ENCODE data around the gene TLR5. TPM values are rescaled to one million over a fixed set of nuclear protein-coding genes. Genes with fewer than 3 reads are reported as not detected.

Gene TLR5
- total RNA-seq, 1 experiment from 2014 or later, result 2.5 TPM

GRCh38 chr1:223095870-223096269, 47.2 kb downstream of the TLR5 start:
- no peaks in the 10 kb centered on the region for H3K4me1 ChIP-seq (replicated peaks; ENCODE audit: insufficient read depth)
- ChIA-PET CTCF (no interaction called here), POLR2A (ENCODE audit: unreplicated experiment) (no interaction called here)
- TF ChIP-seq CTCF (conservative IDR thresholded peaks at IDR 0.05) (no peak), EZH2 (IDR thresholded peaks at IDR 0.05; ENCODE audit: low read depth) (no peak)
- 0 out of 2 replicates have a peak, but pooled peaks cover 7% of the 10 kb centered on the region for H3K27me3 ChIP-seq (ENCODE audit: insufficient read depth, low read depth)
- H4K20me1 ChIP-seq (ENCODE audit: insufficient read depth), result no peaks in the 10 kb centered on the region
- no TSS peak for BruUV-seq (replicated peaks)
- H2AFZ ChIP-seq, result no peak overlapping the region
- no peak overlapping the region for H3K27ac ChIP-seq
- intact Hi-C loops (cut with micrococcal nuclease; ENCODE audit: unreplicated experiment), result no loop called here
- no peak for DNase-seq
- H3K9me2 ChIP-seq (ENCODE audit: insufficient read depth), result no peaks in the 10 kb centered on the region
- H3K79me2 ChIP-seq (ENCODE audit: low read depth), result no peaks in the 10 kb centered on the region
- no peaks in the 10 kb centered on the region for H3K36me3 ChIP-seq (ENCODE audit: low read depth)
- H3K4me3 ChIP-seq, result no peak overlapping the region
- no peaks in the 10 kb centered on the region for H3F3A ChIP-seq (ENCODE audit: insufficient read depth, low read depth)
- H3K4me2 ChIP-seq, result no peak overlapping the region
- H3K9me3 ChIP-seq (ENCODE audit: insufficient read depth, low read depth), result 0 out of 2 replicates have a peak, but pooled peaks cover 4% of the 10 kb centered on the region

- no peaks in the 10 kb centered on the region for H4K20me1 ChIP-seq (ENCODE audit: insufficient read depth)
- intact Hi-C loops (cut with micrococcal nuclease; ENCODE audit: unreplicated experiment), result no loop called here
- no peaks in the 10 kb centered on the region for H3K9me3 ChIP-seq (ENCODE audit: insufficient read depth, low read depth)
- no TSS peak for BruUV-seq (replicated peaks)
- no peak for DNase-seq
- H3K79me2 ChIP-seq (ENCODE audit: low read depth), result no peaks in the 10 kb centered on the region
- no peak overlapping the region for H2AFZ ChIP-seq
- no peaks in the 10 kb centered on the region for H3K4me1 ChIP-seq (replicated peaks; ENCODE audit: insufficient read depth)
- H3K27me3 ChIP-seq (ENCODE audit: insufficient read depth, low read depth), result no peaks in the 10 kb centered on the region
- no peak overlapping the region for H3K4me2 ChIP-seq
- ChIA-PET CTCF (no interaction called here), POLR2A (ENCODE audit: unreplicated experiment) (no interaction called here)
- H3K9me2 ChIP-seq (ENCODE audit: insufficient read depth), result no peaks in the 10 kb centered on the region
- H3K27ac ChIP-seq, result no peak overlapping the region
- H3K4me3 ChIP-seq, result no peak overlapping the region
- no peak for TF ChIP-seq CTCF (conservative IDR thresholded peaks at IDR 0.05)
- no peak for TF ChIP-seq EZH2 (IDR thresholded peaks at IDR 0.05; ENCODE audit: low read depth)
- H3K36me3 ChIP-seq (ENCODE audit: low read depth), result no peaks in the 10 kb centered on the region
- no peaks in the 10 kb centered on the region for H3F3A ChIP-seq (ENCODE audit: insufficient read depth, low read depth)
These were observed 51.2 kb downstream of the TLR5 start for GRCh38 chr1:223091896-223092295.

- H2AFZ ChIP-seq, result no peak overlapping the region
- no peak overlapping the region for H3K4me3 ChIP-seq
- no peaks in the 10 kb centered on the region for H4K20me1 ChIP-seq (ENCODE audit: insufficient read depth)
- ChIA-PET POLR2A (ENCODE audit: unreplicated experiment) (no interaction called here), CTCF (interaction anchor here (0.8 to 3.6 kb wide), 4 partner anchors 32 to 335 kb away, joined by 3 to 40 read pairs (median 4); no protein-coding TSS in a partner anchor)
- no peaks in the 10 kb centered on the region for H3K9me2 ChIP-seq (ENCODE audit: insufficient read depth)
- H3F3A ChIP-seq (ENCODE audit: insufficient read depth, low read depth), result no peaks in the 10 kb centered on the region
- H3K4me1 ChIP-seq (replicated peaks; ENCODE audit: insufficient read depth), result no peaks in the 10 kb centered on the region
- no peaks in the 10 kb centered on the region for H3K79me2 ChIP-seq (ENCODE audit: low read depth)
- H3K27ac ChIP-seq, result no peak overlapping the region
- TF ChIP-seq CTCF (conservative IDR thresholded peaks at IDR 0.05) (no peak), EZH2 (IDR thresholded peaks at IDR 0.05; ENCODE audit: low read depth) (no peak)
- no peaks in the 10 kb centered on the region for H3K27me3 ChIP-seq (ENCODE audit: insufficient read depth, low read depth)
- H3K36me3 ChIP-seq (ENCODE audit: low read depth), result no peaks in the 10 kb centered on the region
- DNase-seq, result no peak
- BruUV-seq (replicated peaks), result no TSS peak
- intact Hi-C loops (cut with micrococcal nuclease; ENCODE audit: unreplicated experiment), result no loop called here
- H3K9me3 ChIP-seq (ENCODE audit: insufficient read depth, low read depth), result no peaks in the 10 kb centered on the region
- H3K4me2 ChIP-seq, result no peak overlapping the region
These were observed 53.8 kb downstream of the TLR5 start for GRCh38 chr1:223089250-223089649.
